ENCODE measurements around the gene MAPK13. TPM values are rescaled to one million over a fixed set of nuclear protein-coding genes. Genes with fewer than 3 reads are reported as not detected.

MAPK13 gene
- total RNA-seq, 2 experiments from 2014 or later: 29.3 to 29.9 TPM

GRCh38 chr6:36184311-36184710, 54.0 kb downstream of the MAPK13 start:
- H3K4me3 Mint-ChIP-seq: no peak overlapping the region
- CTCF ChIA-PET: interaction anchor here (1.0 kb wide), 1 partner anchor 13 kb away, joined by 4 read pairs; no protein-coding TSS in a partner anchor
- no peak for DNase-seq
- H3K27ac Mint-ChIP-seq: no peak overlapping the region
- peaks cover 1% of the 10 kb centered on the region for H3K36me3 Mint-ChIP-seq (ENCODE audit: low read depth)
- POLR2A ChIA-PET: no interaction called here
- H3K27me3 Mint-ChIP-seq: peaks cover 3% of the 10 kb centered on the region
- peaks cover 2% of the 10 kb centered on the region for H3K9me3 Mint-ChIP-seq
- no peaks in the 10 kb centered on the region for H3K4me1 Mint-ChIP-seq

- Mint-ChIP-seq H3K27me3 (peaks cover 3% of the 10 kb centered on the region), H3K9me3 (no peaks in the 10 kb centered on the region), H3K4me1 (no peaks in the 10 kb centered on the region), H3K36me3 (ENCODE audit: low read depth) (no peaks in the 10 kb centered on the region), H3K27ac (no peak overlapping the region), H3K4me3 (no peak overlapping the region)
- ChIA-PET POLR2A (no interaction called here), CTCF (no interaction called here)
- no peak for DNase-seq
Measured at GRCh38 chr6:36186199-36186598, 55.9 kb downstream of the MAPK13 start.

DNA sequence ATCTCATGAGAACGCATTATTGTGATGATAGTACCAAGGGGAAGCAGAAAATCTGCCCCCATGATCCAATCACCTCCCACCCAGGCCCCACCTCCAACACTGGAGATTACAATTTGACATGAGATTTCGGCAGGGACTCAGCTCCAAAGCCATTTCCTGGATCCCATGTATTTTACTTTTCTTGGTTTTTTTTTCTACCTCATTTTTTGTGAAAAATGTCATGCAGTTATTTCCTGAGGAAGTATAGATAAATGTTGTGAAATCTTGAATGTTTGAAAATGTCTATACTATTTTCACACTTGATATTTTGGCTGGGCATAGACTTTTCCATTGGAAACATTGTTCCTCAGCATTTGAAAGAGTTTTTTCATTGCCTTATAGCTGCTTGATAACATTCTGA, 57.1 kb downstream of the MAPK13 start:
- no peaks in the 10 kb centered on the region for H3K9me3 Mint-ChIP-seq
- no peak overlapping the region for H3K27ac Mint-ChIP-seq
- H3K27me3 Mint-ChIP-seq: peaks cover 3% of the 10 kb centered on the region
- ChIA-PET POLR2A (no interaction called here), CTCF (no interaction called here)
- no peaks in the 10 kb centered on the region for H3K36me3 Mint-ChIP-seq (ENCODE audit: low read depth)
- H3K4me3 Mint-ChIP-seq: no peak overlapping the region
- DNase-seq: no peak
- no peaks in the 10 kb centered on the region for H3K4me1 Mint-ChIP-seq

Other genes starting within 250 kb of the MAPK13 start
- gene SRPK1, start 209.4 kb upstream of the MAPK13 start, total RNA-seq: 10 to 100 TPM; 65.9 to 66.0 TPM
- not detected for gene SLC26A8, start 105.9 kb upstream of the MAPK13 start, total RNA-seq
- gene MAPK14, start 102.7 kb upstream of the MAPK13 start, total RNA-seq: 10 to 100 TPM; 66.7 to 68.6 TPM
- gene BRPF3, start 66.2 kb downstream of the MAPK13 start, total RNA-seq: 10 to 100 TPM; 18.5 to 24.1 TPM
- gene PNPLA1, start 139.5 kb downstream of the MAPK13 start, total RNA-seq: not detected
- not detected for gene BNIP5, start 206.4 kb downstream of the MAPK13 start, total RNA-seq

Data from activated CD4-positive, alpha-beta T cell treated with anti-CD3 and anti-CD28 coated beads, Interleukin-2, amount 10 ng/mL, durations not matched to agents 7 days and 5 days (primary cell).